ENCODE results near the gene TACC2. TPM values are rescaled to one million over a fixed set of nuclear protein-coding genes. Genes with fewer than 3 reads are reported as not detected.
"Not testable (repeated sequence)": the region's sequence is repeated elsewhere in the genome, so short reads cannot be mapped to it uniquely, and the experiment has no call there.

TACC2 gene
- total RNA-seq, 1 donor from 2014 or later = not detected

DNA sequence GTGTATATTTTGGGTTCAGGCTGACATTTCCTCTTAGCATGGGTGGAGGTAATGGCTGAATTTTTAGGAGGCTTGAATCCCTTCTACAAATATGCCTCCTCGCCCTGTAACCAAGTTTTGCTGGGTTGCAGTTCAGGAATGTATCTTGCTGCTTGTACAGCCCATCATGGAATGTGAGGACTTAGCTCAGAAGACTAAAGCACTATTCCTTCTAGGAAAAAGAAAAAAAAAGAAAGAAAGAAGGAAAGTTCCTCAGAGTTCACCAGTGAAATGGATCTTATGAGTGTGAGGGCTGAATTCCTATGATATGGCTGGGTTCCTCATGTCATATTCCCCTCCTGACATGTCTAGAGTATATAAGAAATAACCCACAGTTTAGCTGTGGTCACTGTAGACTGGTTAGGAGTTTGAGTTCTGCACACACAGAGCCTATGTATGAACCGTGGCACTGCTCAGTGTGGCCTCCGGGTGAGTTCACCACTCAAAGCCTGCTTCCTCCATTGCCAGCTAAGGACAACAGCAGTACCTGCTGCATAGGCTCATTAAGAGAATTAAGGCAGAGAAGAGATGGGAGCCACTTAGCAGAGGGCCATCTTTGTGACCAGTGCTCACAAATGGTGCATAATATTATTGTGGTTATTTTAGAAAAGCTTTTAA lies 114.0 kb downstream of the TACC2 start:
- no peak for DNase-seq (ENCODE audit: low spot score)
- intact Hi-C loops (cut with micrococcal nuclease) = no loop called here
- H3K27me3 Mint-ChIP-seq (ENCODE audit: insufficient read depth) = no peaks in the 10 kb centered on the region
- no peaks in the 10 kb centered on the region for H3K4me1 Mint-ChIP-seq (ENCODE audit: low read depth)
- no peaks in the 10 kb centered on the region for H3K9me3 Mint-ChIP-seq
- H3K4me3 Mint-ChIP-seq = no peak overlapping the region
- no peak overlapping the region for H3K27ac Mint-ChIP-seq
- no peaks in the 10 kb centered on the region for H3K36me3 Mint-ChIP-seq (ENCODE audit: low read depth)

- no peak overlapping the region for H3K4me3 Mint-ChIP-seq
- no peaks in the 10 kb centered on the region for H3K36me3 Mint-ChIP-seq (ENCODE audit: low read depth)
- no peaks in the 10 kb centered on the region for H3K27me3 Mint-ChIP-seq (ENCODE audit: insufficient read depth)
- no peak for DNase-seq (ENCODE audit: low spot score)
- H3K4me1 Mint-ChIP-seq (ENCODE audit: low read depth) = no peaks in the 10 kb centered on the region
- H3K27ac Mint-ChIP-seq = no peak overlapping the region
- H3K9me3 Mint-ChIP-seq = no peaks in the 10 kb centered on the region
- intact Hi-C loops (cut with micrococcal nuclease) = no loop called here
Observed at GRCh38 chr10:122103592-122103991, 114.6 kb downstream of the TACC2 start.

GRCh38 chr10:122108786-122109185 lies 119.8 kb downstream of the TACC2 start:
- H3K4me1 Mint-ChIP-seq (ENCODE audit: low read depth); H3K27ac Mint-ChIP-seq; intact Hi-C loops (cut with micrococcal nuclease); H3K36me3 Mint-ChIP-seq (ENCODE audit: low read depth); DNase-seq (ENCODE audit: low spot score); H3K4me3 Mint-ChIP-seq; H3K9me3 Mint-ChIP-seq: not testable (repeated sequence)
- peaks cover 13% of the 10 kb centered on the region for H3K27me3 Mint-ChIP-seq (ENCODE audit: insufficient read depth)

DNA sequence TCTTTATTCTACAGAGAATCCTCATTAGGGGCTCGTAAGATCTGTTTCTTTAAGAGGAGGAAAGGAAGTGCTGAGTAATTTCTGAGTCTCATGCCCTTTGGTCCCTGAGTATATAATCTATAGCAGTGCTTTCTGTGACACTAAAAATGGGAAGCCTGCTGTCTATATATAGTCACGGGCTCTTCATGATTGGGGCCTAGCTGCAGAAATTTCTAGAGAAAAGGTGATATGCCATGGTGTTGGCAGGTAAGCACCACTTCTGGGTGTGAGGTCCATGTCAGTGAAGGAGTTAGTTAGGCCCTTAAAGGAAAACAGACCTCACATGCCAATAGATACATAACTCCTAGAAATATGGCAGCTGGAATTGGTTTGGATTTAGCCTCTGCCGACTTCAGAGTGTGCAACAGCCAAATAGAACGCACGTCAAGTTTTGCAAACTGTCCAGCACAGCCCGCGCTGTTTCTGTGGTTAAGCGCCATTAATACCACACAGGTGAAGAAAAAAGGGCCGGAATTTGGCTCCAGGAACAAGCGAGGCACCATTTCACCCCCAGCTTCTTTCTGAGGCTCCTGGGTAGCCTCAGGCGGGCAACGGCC lies 123.2 kb downstream of the TACC2 start:
- Mint-ChIP-seq H3K36me3 (ENCODE audit: low read depth) (no peaks in the 10 kb centered on the region), H3K4me3 (no peak overlapping the region), H3K27ac (no peak overlapping the region), H3K9me3 (no peaks in the 10 kb centered on the region), H3K27me3 (ENCODE audit: insufficient read depth) (peaks cover 29% of the 10 kb centered on the region), H3K4me1 (ENCODE audit: low read depth) (no peaks in the 10 kb centered on the region)
- DNase-seq (ENCODE audit: low spot score) = no peak
- intact Hi-C loops (cut with micrococcal nuclease) = no loop called here

GRCh38 chr10:122112625-122113160 lies 123.7 kb downstream of the TACC2 start:
- H3K27me3 Mint-ChIP-seq (ENCODE audit: insufficient read depth) = peaks cover 29% of the 10 kb centered on the region
- no peaks in the 10 kb centered on the region for H3K4me1 Mint-ChIP-seq (ENCODE audit: low read depth)
- DNase-seq (ENCODE audit: low spot score) = no peak

GRCh38 chr10:122113161-122113944 lies 124.4 kb downstream of the TACC2 start:
- H3K4me1 Mint-ChIP-seq (ENCODE audit: low read depth) = no peaks in the 10 kb centered on the region
- no peaks in the 10 kb centered on the region for H3K9me3 Mint-ChIP-seq
- H3K27me3 Mint-ChIP-seq (ENCODE audit: insufficient read depth) = peaks cover 29% of the 10 kb centered on the region
- H3K36me3 Mint-ChIP-seq (ENCODE audit: low read depth) = no peaks in the 10 kb centered on the region
- H3K27ac Mint-ChIP-seq = no peak overlapping the region
- no peak overlapping the region for H3K4me3 Mint-ChIP-seq
- DNase-seq (ENCODE audit: low spot score) = no peak
- intact Hi-C loops (cut with micrococcal nuclease) = no loop called here

More at GRCh38 chr10:122112625-122113160, 123.7 kb downstream of the TACC2 start:
- Mint-ChIP-seq H3K4me3 (no peak overlapping the region), H3K36me3 (ENCODE audit: low read depth) (no peaks in the 10 kb centered on the region), H3K9me3 (no peaks in the 10 kb centered on the region), H3K27ac (no peak overlapping the region)
- intact Hi-C loops (cut with micrococcal nuclease) = no loop called here

DNA sequence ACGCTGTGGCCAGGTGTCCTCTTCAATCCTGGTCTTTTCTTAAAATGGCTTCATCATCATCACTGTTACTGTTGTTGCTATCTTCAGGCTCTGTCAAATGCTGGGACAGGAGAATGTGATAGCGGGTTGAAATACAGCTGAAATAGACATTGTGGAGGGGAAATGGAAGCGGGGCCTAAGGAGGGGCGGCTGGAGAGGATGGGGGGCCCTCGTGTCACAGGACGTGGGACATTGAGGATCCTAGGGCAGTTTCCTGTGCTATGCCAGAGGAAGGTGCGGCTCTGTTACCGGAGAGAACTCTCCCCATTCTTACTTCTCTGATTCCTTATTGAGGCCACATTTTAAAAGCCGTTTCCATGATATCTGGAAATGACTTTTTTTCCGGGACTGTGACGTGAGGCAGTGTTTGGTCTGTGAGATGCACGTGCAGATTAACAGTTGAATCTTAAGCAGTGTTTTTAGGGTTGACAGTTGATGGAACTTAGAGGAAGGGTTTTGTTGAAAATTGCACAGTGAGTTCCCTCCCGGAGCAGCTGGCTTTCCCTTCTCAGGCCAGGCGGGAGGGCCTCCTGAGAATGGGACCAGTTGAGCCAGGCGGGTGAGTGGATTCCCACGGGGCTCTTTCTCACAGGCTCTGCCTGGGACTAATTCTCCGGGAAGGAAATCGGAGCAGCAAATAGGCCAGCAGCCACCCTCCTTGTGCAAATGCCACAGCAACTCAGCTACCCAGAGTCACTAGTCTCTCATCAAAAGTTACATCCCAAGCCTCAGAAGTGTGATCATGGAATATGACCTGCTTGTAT lies 125.2 kb downstream of the TACC2 start:
- H3K27me3 Mint-ChIP-seq (ENCODE audit: insufficient read depth) = peaks cover 29% of the 10 kb centered on the region
- DNase-seq (ENCODE audit: low spot score) = no peak
- intact Hi-C loops (cut with micrococcal nuclease) = no loop called here
- no peak overlapping the region for H3K4me3 Mint-ChIP-seq
- no peaks in the 10 kb centered on the region for H3K9me3 Mint-ChIP-seq
- no peak overlapping the region for H3K27ac Mint-ChIP-seq
- H3K36me3 Mint-ChIP-seq (ENCODE audit: low read depth) = no peaks in the 10 kb centered on the region
- H3K4me1 Mint-ChIP-seq (ENCODE audit: low read depth) = no peaks in the 10 kb centered on the region

- H3K27me3 Mint-ChIP-seq (ENCODE audit: insufficient read depth) = peaks cover 29% of the 10 kb centered on the region
- intact Hi-C loops (cut with micrococcal nuclease) = no loop called here
- no peak overlapping the region for H3K27ac Mint-ChIP-seq
- no peaks in the 10 kb centered on the region for H3K36me3 Mint-ChIP-seq (ENCODE audit: low read depth)
- no peak overlapping the region for H3K4me3 Mint-ChIP-seq
- no peak for DNase-seq (ENCODE audit: low spot score)
- no peaks in the 10 kb centered on the region for H3K9me3 Mint-ChIP-seq
- H3K4me1 Mint-ChIP-seq (ENCODE audit: low read depth) = no peaks in the 10 kb centered on the region
Observed at GRCh38 chr10:122115874-122116273, 126.9 kb downstream of the TACC2 start.

- Mint-ChIP-seq H3K9me3 (no peaks in the 10 kb centered on the region), H3K36me3 (ENCODE audit: low read depth) (no peaks in the 10 kb centered on the region), H3K4me3 (no peak overlapping the region), H3K4me1 (ENCODE audit: low read depth) (no peaks in the 10 kb centered on the region), H3K27ac (no peak overlapping the region), H3K27me3 (ENCODE audit: insufficient read depth) (peaks cover 25% of the 10 kb centered on the region)
- DNase-seq (ENCODE audit: low spot score) = no peak
- intact Hi-C loops (cut with micrococcal nuclease) = no loop called here
Observed at GRCh38 chr10:122116331-122116730, 127.4 kb downstream of the TACC2 start.

- no peak for DNase-seq (ENCODE audit: low spot score)
- H3K27ac Mint-ChIP-seq = no peak overlapping the region
- peaks cover 16% of the 10 kb centered on the region for H3K27me3 Mint-ChIP-seq (ENCODE audit: insufficient read depth)
- intact Hi-C loops (cut with micrococcal nuclease) = no loop called here
- H3K4me1 Mint-ChIP-seq (ENCODE audit: low read depth) = no peaks in the 10 kb centered on the region
- no peaks in the 10 kb centered on the region for H3K36me3 Mint-ChIP-seq (ENCODE audit: low read depth)
- no peak overlapping the region for H3K4me3 Mint-ChIP-seq
- no peaks in the 10 kb centered on the region for H3K9me3 Mint-ChIP-seq
Observed at GRCh38 chr10:122117475-122117874, 128.5 kb downstream of the TACC2 start.

DNA sequence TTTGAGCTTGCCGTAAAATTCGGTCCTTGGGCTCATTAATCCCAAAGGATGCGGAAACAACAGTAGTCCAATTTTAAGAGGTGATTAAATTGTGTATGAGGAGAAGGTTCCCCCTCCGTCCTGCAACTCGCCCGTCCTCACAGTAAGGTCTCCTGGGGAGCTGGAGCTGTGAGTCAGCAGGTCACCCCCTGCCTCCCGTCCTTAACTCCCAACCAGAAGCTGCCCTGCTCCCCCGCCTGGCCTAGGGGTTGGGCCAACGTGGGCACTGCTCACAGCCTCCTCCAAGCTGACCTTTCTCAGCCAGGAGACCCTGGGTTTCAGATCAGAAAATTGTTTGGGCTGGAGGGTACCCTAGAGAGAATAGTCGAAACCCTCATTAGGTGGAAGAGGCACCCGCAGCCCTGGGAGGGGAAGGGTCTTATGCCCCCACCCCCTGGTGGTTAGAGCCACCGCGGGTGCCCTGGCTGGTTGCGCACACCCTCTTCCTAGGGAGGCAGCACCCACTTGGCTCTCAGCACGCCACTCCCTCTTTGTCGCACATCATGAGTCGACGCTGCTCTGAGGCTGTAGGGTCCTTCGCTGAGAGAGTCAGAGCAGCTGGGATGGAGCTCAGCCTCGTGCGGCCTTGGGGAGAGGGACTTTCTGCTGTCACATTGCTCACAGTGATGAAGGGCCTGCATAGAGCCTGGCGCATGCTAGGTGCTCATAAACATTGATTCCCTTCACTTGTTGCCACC lies 131.2 kb downstream of the TACC2 start:
- no peaks in the 10 kb centered on the region for H3K36me3 Mint-ChIP-seq (ENCODE audit: low read depth)
- no peak overlapping the region for H3K27ac Mint-ChIP-seq
- no peaks in the 10 kb centered on the region for H3K4me1 Mint-ChIP-seq (ENCODE audit: low read depth)
- intact Hi-C loops (cut with micrococcal nuclease) = no loop called here
- no peak overlapping the region for H3K4me3 Mint-ChIP-seq
- H3K9me3 Mint-ChIP-seq = no peaks in the 10 kb centered on the region
- H3K27me3 Mint-ChIP-seq (ENCODE audit: insufficient read depth) = peaks cover 6% of the 10 kb centered on the region
- no peak for DNase-seq (ENCODE audit: low spot score)

GRCh38 chr10:122121059-122121458 lies 132.1 kb downstream of the TACC2 start:
- Mint-ChIP-seq H3K4me1 (ENCODE audit: low read depth) (no peaks in the 10 kb centered on the region), H3K27ac (no peak overlapping the region), H3K4me3 (no peak overlapping the region), H3K27me3 (ENCODE audit: insufficient read depth) (peaks cover 3% of the 10 kb centered on the region), H3K36me3 (ENCODE audit: low read depth) (no peaks in the 10 kb centered on the region), H3K9me3 (no peaks in the 10 kb centered on the region)
- no peak for DNase-seq (ENCODE audit: low spot score)
- intact Hi-C loops (cut with micrococcal nuclease) = no loop called here
